Lung (tissue), 12 donors: ENCODE results near the gene PACRG. TPM values are rescaled to one million over a fixed set of nuclear protein-coding genes. Genes with fewer than 3 reads are reported as not detected.

Experiments used
- ATAC-seq: fragments of 200-7000 bp; cut with Tn5 transposase; one replicate; pipeline ENCODE4 v1.9.1; 2020; ENCODE audit warnings: moderate number of reproducible peaks; ENCODE audit not compliant: insufficient read depth, low FRiP score
- DNase-seq, 3 donors: peaks; one replicate each; pipeline ENCODE4 v3.0.0-alpha.2; 2013 to 2017
- H3K27ac ChIP-seq, 2 donors: one replicate each; pipeline ENCODE4 v1.5.1; 2013; ENCODE audit warnings: mild to moderate bottlenecking in 2 of 2, moderate library complexity in 2 of 2, control low read depth in 1 of 2, inconsistent platforms in 1 of 2, low read depth in 1 of 2, low read length in 1 of 2
- H3K27me3 ChIP-seq, 3 donors: one replicate each; pipeline ENCODE4 v1.5.1; 2013; ENCODE audit warnings: low read length in 2 of 3; ENCODE audit not compliant: control insufficient read depth in 3 of 3, insufficient read depth in 3 of 3
- H3K36me3 ChIP-seq, 4 donors: one replicate each; pipeline ENCODE4 v1.5.1; 2013; ENCODE audit warnings: low read length in 4 of 4, mild to moderate bottlenecking in 1 of 4, moderate library complexity in 1 of 4; ENCODE audit not compliant: control insufficient read depth in 4 of 4, insufficient read depth in 4 of 4
- H3K4me1 ChIP-seq, 5 donors: one replicate each; pipeline ENCODE4 v1.5.1; 2013; ENCODE audit warnings: low read length in 5 of 5, mild to moderate bottlenecking in 2 of 5, moderate library complexity in 1 of 5; ENCODE audit not compliant: control insufficient read depth in 5 of 5, insufficient read depth in 5 of 5
- H3K4me3 ChIP-seq: one replicate; pipeline ENCODE4 v1.5.1; 2013; ENCODE audit warnings: mild to moderate bottlenecking, control low read depth, moderate library complexity
- H3K9ac ChIP-seq, 2 donors: one replicate each; pipeline ENCODE4 v1.5.1; 2013; ENCODE audit warnings: low read length in 2 of 2, control low read depth in 1 of 2; ENCODE audit not compliant: insufficient read depth in 1 of 2
- H3K9me3 ChIP-seq, 4 donors: one replicate each; pipeline ENCODE4 v1.5.1; 2013; ENCODE audit warnings: low read length in 3 of 4, mild to moderate bottlenecking in 1 of 4, moderate library complexity in 1 of 4; ENCODE audit not compliant: control insufficient read depth in 4 of 4, insufficient read depth in 3 of 4
- WGBS, 2 donors: extraction: QIAGEN DNeasy Blood & Tissue Kit; methylation state at CpG; one replicate each; pipeline ENCODE4 v1.1.7; 2013; 5-methylcytosine and 5-hydroxymethylcytosine counted together
- polyA plus RNA-seq, 2 donors: library from polyadenylated mRNA; stranded (reverse); fragments of 200-250 nt; gene quantifications; one replicate each; pipeline ENCODE4 v1.2.1, GENCODE V29; 2013
- total RNA-seq, 2 donors: library from RNA; depleted of rRNA in 1 of 2; stranded (reverse); fragments of >200 nt in 1 of 2; gene quantifications; one replicate each; pipeline ENCODE4 v1.2.1, GENCODE V29; 2014 to 2021
- TF ChIP-seq, protein P1 (sequence below): IDR thresholded peaks from 2 replicates; pipeline ENCODE4 v1.5.1; 2012; ENCODE audit warnings: mild to moderate bottlenecking; ENCODE audit errors: control extremely low read depth, extremely low read depth
- donor health status: control.
- donor health status: control.
- donor health status: Bipolar disorder and iron deficiency.
- donor health status: healthy.
- donor health status: DM: yes; HTN: yes; CAD: no.

Gene PACRG
- total and polyA plus RNA-seq, 4 donors: 3.8 to 26.6 (median 7.4) TPM

DNA sequence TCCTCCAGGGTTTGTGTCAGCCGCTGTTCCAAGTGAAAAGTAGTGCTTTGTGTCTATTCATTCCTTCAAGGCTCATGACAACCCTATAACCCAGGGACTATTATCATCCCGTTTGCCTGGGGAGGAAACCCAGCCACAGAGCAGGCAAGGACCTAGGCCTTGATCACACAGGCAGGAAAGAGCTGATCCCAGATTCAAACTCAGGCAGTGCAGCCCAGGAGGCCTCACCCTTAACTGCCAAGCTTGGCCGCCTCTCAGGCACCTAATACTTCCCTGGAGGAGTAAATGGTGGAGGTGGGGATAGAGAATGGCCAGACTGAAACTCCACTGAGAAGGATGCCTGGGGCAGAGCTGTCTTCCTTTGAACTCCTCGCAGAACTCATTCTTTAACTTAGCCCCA, 471.6 kb downstream of the PACRG start:
- Histone ChIP-seq H3K36me3 (no peaks in the 10 kb centered on the region), H3K9ac (no peak overlapping the region), H3K27ac (no peak overlapping the region), H3K4me3 (no peak overlapping the region), H3K9me3 (no peaks in the 10 kb centered on the region), H3K27me3 (no peaks in the 10 kb centered on the region), H3K4me1 (peaks cover 0 to under 1% (median 0%) of the 10 kb centered on the region in 5 donors)
- TF ChIP-seq, protein P1, sequence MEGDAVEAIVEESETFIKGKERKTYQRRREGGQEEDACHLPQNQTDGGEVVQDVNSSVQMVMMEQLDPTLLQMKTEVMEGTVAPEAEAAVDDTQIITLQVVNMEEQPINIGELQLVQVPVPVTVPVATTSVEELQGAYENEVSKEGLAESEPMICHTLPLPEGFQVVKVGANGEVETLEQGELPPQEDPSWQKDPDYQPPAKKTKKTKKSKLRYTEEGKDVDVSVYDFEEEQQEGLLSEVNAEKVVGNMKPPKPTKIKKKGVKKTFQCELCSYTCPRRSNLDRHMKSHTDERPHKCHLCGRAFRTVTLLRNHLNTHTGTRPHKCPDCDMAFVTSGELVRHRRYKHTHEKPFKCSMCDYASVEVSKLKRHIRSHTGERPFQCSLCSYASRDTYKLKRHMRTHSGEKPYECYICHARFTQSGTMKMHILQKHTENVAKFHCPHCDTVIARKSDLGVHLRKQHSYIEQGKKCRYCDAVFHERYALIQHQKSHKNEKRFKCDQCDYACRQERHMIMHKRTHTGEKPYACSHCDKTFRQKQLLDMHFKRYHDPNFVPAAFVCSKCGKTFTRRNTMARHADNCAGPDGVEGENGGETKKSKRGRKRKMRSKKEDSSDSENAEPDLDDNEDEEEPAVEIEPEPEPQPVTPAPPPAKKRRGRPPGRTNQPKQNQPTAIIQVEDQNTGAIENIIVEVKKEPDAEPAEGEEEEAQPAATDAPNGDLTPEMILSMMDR: no peak
- no peak for ATAC-seq
- 91 to 94% methylated on average over 4 of the region's 4 CpGs for WGBS, 2 donors
- DNase-seq: no peak

DNA sequence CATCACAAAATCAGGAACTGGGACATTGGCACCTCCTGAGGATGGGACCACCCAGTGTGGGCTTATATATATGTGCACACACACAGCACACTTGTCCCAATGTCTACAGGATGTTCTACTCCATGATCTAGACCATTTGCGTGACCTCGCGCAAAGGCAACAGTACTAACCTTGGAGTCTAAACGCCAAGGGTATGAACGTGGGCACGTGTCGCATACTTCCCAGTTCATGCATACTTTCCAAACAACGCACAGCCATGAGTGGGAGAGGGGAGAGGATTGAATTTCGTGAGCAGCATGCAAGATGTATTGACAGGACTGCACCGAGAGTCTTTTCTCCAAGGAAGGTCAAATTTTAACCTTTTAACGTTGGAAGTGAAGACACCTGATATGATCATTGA, 472.5 kb downstream of the PACRG start:
- H3K4me1 ChIP-seq: no peaks in the 10 kb centered on the region
- DNase-seq: no peak
- TF ChIP-seq, protein P1: no peak
- no peak overlapping the region for H3K9ac ChIP-seq
- no peak for ATAC-seq
- no peak overlapping the region for H3K4me3 ChIP-seq
- H3K36me3 ChIP-seq: no peaks in the 10 kb centered on the region
- no peak overlapping the region for H3K27ac ChIP-seq
- H3K27me3 ChIP-seq: no peaks in the 10 kb centered on the region
- H3K9me3 ChIP-seq: no peaks in the 10 kb centered on the region
- 91 to 94% methylated on average over 11 of the region's 11 CpGs for WGBS, 2 donors

DNA sequence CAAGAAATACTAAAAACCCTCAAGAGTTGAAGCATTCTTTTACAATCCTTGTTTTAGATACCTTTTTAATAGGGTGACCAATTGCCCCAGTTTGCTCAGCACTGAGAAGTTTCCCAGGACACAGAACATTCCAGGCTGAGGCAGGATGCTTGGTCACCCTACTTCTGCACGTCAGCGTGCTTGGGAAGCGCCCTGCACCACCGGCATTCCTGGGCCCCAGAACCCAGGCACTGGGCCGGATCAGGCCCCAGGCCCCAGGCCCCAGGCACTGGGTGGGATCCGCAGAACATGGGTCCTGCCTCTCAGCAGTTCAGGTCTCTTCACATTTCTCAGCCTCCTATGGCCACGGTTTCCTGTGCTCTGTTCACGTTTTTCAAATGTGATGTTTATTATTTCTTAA, 472.9 kb downstream of the PACRG start:
- Histone ChIP-seq H3K27me3 (no peaks in the 10 kb centered on the region), H3K9me3 (no peaks in the 10 kb centered on the region), H3K4me3 (no peak overlapping the region), H3K9ac (no peak overlapping the region), H3K27ac (no peak overlapping the region), H3K4me1 (no peaks in the 10 kb centered on the region), H3K36me3 (no peaks in the 10 kb centered on the region)
- WGBS, 2 donors: 90 to 92% methylated on average over 8 of the region's 8 CpGs
- TF ChIP-seq, protein P1: no peak
- no peak for DNase-seq
- ATAC-seq: no peak

DNA sequence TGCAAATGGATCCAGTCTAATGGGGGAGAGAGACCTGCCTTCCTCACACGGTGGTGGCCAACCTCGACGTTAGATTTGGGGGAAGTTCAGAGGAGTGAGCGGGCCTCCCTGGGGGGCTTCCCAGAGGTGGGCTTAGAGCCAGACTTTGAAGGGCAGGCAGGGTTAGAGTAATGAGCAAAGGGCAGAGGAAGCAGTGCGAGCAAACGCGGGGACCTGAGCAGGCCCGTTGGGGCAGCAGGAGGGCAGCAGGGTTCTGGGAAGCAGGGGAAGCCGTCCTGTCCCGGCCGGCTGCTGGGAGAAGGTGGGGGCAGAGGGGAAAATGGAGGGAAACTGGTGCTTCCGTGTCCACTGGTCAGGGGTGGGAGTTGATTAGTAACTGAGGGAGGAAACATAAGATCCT, 474.1 kb downstream of the PACRG start:
- Histone ChIP-seq H3K36me3 (no peaks in the 10 kb centered on the region), H3K4me3 (no peak overlapping the region), H3K27ac (no peak overlapping the region), H3K4me1 (no peaks in the 10 kb centered on the region), H3K9me3 (no peaks in the 10 kb centered on the region), H3K9ac (no peak overlapping the region), H3K27me3 (no peaks in the 10 kb centered on the region)
- DNase-seq: no peak
- 86 to 91% methylated on average over 12 of the region's 12 CpGs for WGBS, 2 donors
- ATAC-seq: peak; percentile 27
- TF ChIP-seq, protein P1: no peak
